ENCODE measurements around the gene MPPED1. TPM values are rescaled to one million over a fixed set of nuclear protein-coding genes. Genes with fewer than 3 reads are reported as not detected.

The MPPED1 gene
- total RNA-seq, 4 donors from 2014 or later: 0.29 to 6.8 (median 0.80) TPM; not detected in 1

GRCh38 chr22:43409046-43409445, 2.8 kb upstream of the MPPED1 start:
- WGBS, 2 donors: 83 to 87% methylated on average over 8 of the region's 8 CpGs

GRCh38 chr22:43409800-43410199, 2.0 kb upstream of the MPPED1 start:
- H3K4me3 ChIP-seq (ENCODE audit: low read depth, poor library complexity, severe bottlenecking): no peak overlapping the region
- WGBS, 2 donors: 74 to 84% methylated on average over 4 of the region's 4 CpGs
- DNase-seq (ENCODE audit: low spot score in 2 of 2): no peak
- intact Hi-C loops (cut with DNase I; ENCODE audit: low total_unique reads): no loop called here
- TF ChIP-seq CTCF (IDR thresholded peaks at IDR 0.05): no peak
- TF ChIP-seq POLR2A (IDR thresholded peaks at IDR 0.05): no peak

More at GRCh38 chr22:43409046-43409445, 2.8 kb upstream of the MPPED1 start:
- no peak for DNase-seq (ENCODE audit: low spot score in 2 of 2)
- no peak for TF ChIP-seq POLR2A (IDR thresholded peaks at IDR 0.05)
- no peak for TF ChIP-seq CTCF (IDR thresholded peaks at IDR 0.05)
- H3K4me3 ChIP-seq (ENCODE audit: low read depth, poor library complexity, severe bottlenecking): no peak overlapping the region
- intact Hi-C loops (cut with DNase I; ENCODE audit: low total_unique reads): no loop called here

- TF ChIP-seq CTCF (IDR thresholded peaks at IDR 0.05): no peak
- no peak for TF ChIP-seq POLR2A (IDR thresholded peaks at IDR 0.05)
- DNase-seq (ENCODE audit: low spot score in 2 of 2): no peak
- H3K4me3 ChIP-seq (ENCODE audit: low read depth, poor library complexity, severe bottlenecking): no peak overlapping the region
- intact Hi-C loops (cut with DNase I; ENCODE audit: low total_unique reads): no loop called here
- 43 to 76% methylated on average over 8 to 20 of the region's 83 CpGs for WGBS, 2 donors
These were observed 560 bp upstream of the MPPED1 start for GRCh38 chr22:43411040-43411868.

- intact Hi-C loops (cut with DNase I; ENCODE audit: low total_unique reads): no loop called here
- 59 to 63% methylated on average over 26 of the region's 26 CpGs for WGBS, 2 donors
- TF ChIP-seq POLR2A (IDR thresholded peaks at IDR 0.05) (no peak), CTCF (IDR thresholded peaks at IDR 0.05) (no peak)
- DNase-seq (ENCODE audit: low spot score in 2 of 2): no peak
- no peak overlapping the region for H3K4me3 ChIP-seq (ENCODE audit: low read depth, poor library complexity, severe bottlenecking)
These were observed 1.3 kb downstream of the MPPED1 start for GRCh38 chr22:43412808-43413795.

GRCh38 chr22:43413826-43414225, 2.0 kb downstream of the MPPED1 start:
- intact Hi-C loops (cut with DNase I; ENCODE audit: low total_unique reads): no loop called here
- H3K4me3 ChIP-seq (ENCODE audit: low read depth, poor library complexity, severe bottlenecking): no peak overlapping the region
- 86 to 87% methylated on average over 11 of the region's 11 CpGs for WGBS, 2 donors
- TF ChIP-seq POLR2A (IDR thresholded peaks at IDR 0.05) (no peak), CTCF (IDR thresholded peaks at IDR 0.05) (no peak)
- no peak for DNase-seq (ENCODE audit: low spot score in 2 of 2)
